ENCODE data around the gene SF3A1. TPM values are rescaled to one million over a fixed set of nuclear protein-coding genes. Genes with fewer than 3 reads are reported as not detected.
A peak's percentile ranks its signal among the peaks of the same experiment; 100 is the strongest.

The SF3A1 gene
- total and polyA plus RNA-seq, 9 of the 15 experiments (the other 6 are each of a cell fraction or from before 2014, with no cell fraction given) = 6.7 to 228 (median 13.0) TPM

DNA sequence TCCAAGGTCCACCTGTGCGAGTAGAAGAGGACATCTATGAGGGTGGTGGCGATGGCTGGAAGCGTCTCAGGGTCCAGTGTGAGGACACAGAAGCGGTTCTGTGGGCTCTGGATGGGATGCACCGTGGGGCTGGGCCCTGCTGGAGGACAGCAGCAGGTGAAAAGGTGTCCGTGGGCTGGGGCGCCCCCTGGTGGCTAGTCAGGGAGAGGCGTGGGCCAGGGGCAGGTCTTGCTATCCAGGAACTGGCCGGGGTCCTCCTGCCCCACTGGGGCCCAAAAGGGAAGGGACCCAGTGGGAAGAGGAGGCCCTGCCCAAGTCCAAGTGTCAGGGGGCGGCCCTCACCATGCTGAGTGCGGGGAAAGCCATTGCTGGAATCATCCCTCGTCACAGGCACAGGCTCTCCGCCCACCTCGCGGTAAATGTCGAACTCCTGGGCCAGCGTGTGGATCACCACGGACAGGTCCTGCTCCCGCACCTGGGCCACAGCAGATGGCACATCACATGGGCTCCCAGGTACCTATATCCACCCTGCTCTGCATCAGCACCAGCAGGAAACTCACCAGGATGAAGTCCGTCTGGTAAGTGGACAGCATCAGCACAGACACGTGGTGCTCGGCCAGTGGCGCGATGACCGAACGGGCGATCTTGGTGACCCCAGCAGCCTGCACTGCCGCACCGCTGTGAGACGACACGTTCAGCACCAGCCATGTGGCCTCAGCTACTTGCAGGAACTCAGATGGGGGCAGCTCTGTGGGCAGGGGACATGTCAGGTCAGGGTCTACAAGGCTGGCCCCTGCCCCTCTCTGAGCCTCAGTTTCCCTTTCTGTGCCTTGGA, 69.7 kb downstream of the SF3A1 start (continued):
- TF ChIP-seq, protein P1, sequence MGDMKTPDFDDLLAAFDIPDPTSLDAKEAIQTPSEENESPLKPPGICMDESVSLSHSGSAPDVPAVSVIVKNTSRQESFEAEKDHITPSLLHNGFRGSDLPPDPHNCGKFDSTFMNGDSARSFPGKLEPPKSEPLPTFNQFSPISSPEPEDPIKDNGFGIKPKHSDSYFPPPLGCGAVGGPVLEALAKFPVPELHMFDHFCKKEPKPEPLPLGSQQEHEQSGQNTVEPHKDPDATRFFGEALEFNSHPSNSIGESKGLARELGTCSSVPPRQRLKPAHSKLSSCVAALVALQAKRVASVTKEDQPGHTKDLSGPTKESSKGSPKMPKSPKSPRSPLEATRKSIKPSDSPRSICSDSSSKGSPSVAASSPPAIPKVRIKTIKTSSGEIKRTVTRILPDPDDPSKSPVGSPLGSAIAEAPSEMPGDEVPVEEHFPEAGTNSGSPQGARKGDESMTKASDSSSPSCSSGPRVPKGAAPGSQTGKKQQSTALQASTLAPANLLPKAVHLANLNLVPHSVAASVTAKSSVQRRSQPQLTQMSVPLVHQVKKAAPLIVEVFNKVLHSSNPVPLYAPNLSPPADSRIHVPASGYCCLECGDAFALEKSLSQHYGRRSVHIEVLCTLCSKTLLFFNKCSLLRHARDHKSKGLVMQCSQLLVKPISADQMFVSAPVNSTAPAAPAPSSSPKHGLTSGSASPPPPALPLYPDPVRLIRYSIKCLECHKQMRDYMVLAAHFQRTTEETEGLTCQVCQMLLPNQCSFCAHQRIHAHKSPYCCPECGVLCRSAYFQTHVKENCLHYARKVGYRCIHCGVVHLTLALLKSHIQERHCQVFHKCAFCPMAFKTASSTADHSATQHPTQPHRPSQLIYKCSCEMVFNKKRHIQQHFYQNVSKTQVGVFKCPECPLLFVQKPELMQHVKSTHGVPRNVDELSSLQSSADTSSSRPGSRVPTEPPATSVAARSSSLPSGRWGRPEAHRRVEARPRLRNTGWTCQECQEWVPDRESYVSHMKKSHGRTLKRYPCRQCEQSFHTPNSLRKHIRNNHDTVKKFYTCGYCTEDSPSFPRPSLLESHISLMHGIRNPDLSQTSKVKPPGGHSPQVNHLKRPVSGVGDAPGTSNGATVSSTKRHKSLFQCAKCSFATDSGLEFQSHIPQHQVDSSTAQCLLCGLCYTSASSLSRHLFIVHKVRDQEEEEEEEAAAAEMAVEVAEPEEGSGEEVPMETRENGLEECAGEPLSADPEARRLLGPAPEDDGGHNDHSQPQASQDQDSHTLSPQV (IDR thresholded peaks at IDR 0.05) = peak; percentile 22; the same call in 1 of the 2 replicates
- peak; percentile 66 for TF ChIP-seq SMC3 (conservative IDR thresholded peaks at IDR 0.05; ENCODE audit: insufficient read depth, low read depth, low read length)
- no peak for TF ChIP-seq ZNF121 (CRISPR knock-in tag; conservative IDR thresholded peaks at IDR 0.05)
- TF ChIP-seq HSF4 (CRISPR knock-in tag; IDR thresholded peaks at IDR 0.05; ENCODE audit: borderline replicate concordance) = no peak
- TF ChIP-seq SMARCA4 (IDR thresholded peaks at IDR 0.05) = no peak
- no peak for TF ChIP-seq ZNF778 (CRISPR knock-in tag; IDR thresholded peaks at IDR 0.05)
- TF ChIP-seq BRD4 (IDR thresholded peaks at IDR 0.05) = no peak
- TF ChIP-seq EGR1 (conservative IDR thresholded peaks at IDR 0.05) = peak; percentile 58
- TF ChIP-seq THRAP3 (IDR thresholded peaks at IDR 0.05; ENCODE audit: borderline replicate concordance) = no peak
- TF ChIP-seq, protein P2, sequence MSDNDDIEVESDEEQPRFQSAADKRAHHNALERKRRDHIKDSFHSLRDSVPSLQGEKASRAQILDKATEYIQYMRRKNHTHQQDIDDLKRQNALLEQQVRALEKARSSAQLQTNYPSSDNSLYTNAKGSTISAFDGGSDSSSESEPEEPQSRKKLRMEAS (CRISPR knock-in tag; IDR thresholded peaks at IDR 0.05) = peak; percentile 77
- TF ChIP-seq, protein P3, sequence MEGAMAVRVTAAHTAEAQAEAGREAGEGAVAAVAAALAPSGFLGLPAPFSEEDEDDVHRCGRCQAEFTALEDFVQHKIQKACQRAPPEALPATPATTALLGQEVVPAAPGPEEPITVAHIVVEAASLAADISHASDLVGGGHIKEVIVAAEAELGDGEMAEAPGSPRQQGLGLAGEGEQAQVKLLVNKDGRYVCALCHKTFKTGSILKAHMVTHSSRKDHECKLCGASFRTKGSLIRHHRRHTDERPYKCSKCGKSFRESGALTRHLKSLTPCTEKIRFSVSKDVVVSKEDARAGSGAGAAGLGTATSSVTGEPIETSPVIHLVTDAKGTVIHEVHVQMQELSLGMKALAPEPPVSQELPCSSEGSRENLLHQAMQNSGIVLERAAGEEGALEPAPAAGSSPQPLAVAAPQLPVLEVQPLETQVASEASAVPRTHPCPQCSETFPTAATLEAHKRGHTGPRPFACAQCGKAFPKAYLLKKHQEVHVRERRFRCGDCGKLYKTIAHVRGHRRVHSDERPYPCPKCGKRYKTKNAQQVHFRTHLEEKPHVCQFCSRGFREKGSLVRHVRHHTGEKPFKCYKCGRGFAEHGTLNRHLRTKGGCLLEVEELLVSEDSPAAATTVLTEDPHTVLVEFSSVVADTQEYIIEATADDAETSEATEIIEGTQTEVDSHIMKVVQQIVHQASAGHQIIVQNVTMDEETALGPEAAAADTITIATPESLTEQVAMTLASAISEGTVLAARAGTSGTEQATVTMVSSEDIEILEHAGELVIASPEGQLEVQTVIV (CRISPR knock-in tag; IDR thresholded peaks at IDR 0.05; ENCODE audit: borderline replicate concordance) = no peak
- no peak for TF ChIP-seq ATF1 (CRISPR knock-in tag; IDR thresholded peaks at IDR 0.05)
- 0 out of 2 replicates have a peak, but pooled peaks have one; percentile 1 for TF ChIP-seq ATF1 (tag; IDR thresholded peaks at IDR 0.05)
- TF ChIP-seq, protein P4, sequence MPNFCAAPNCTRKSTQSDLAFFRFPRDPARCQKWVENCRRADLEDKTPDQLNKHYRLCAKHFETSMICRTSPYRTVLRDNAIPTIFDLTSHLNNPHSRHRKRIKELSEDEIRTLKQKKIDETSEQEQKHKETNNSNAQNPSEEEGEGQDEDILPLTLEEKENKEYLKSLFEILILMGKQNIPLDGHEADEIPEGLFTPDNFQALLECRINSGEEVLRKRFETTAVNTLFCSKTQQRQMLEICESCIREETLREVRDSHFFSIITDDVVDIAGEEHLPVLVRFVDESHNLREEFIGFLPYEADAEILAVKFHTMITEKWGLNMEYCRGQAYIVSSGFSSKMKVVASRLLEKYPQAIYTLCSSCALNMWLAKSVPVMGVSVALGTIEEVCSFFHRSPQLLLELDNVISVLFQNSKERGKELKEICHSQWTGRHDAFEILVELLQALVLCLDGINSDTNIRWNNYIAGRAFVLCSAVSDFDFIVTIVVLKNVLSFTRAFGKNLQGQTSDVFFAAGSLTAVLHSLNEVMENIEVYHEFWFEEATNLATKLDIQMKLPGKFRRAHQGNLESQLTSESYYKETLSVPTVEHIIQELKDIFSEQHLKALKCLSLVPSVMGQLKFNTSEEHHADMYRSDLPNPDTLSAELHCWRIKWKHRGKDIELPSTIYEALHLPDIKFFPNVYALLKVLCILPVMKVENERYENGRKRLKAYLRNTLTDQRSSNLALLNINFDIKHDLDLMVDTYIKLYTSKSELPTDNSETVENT (CRISPR knock-in tag; IDR thresholded peaks at IDR 0.05) = no peak
- TF ChIP-seq CBX1 (IDR thresholded peaks at IDR 0.05; ENCODE audit: low read depth) = no peak
- TF ChIP-seq, protein P5, sequence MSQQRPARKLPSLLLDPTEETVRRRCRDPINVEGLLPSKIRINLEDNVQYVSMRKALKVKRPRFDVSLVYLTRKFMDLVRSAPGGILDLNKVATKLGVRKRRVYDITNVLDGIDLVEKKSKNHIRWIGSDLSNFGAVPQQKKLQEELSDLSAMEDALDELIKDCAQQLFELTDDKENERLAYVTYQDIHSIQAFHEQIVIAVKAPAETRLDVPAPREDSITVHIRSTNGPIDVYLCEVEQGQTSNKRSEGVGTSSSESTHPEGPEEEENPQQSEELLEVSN (IDR thresholded peaks at IDR 0.05; ENCODE audit: borderline replicate concordance in 1 of 2, extremely low read depth in 1 of 2, insufficient read depth in 1 of 2, insufficient read length in 1 of 2, low read depth in 1 of 2, low read length in 1 of 2, poor library complexity in 1 of 2, severe bottlenecking in 1 of 2) = peak; percentile 57 to 73

All from K562 (cell line).